K562 (cell line): ENCODE data around the gene PRSS8. TPM values are rescaled to one million over a fixed set of nuclear protein-coding genes. Genes with fewer than 3 reads are reported as not detected.

Experiments used
- ATAC-seq: fragments of 200-7000 bp; cut with Tn5 transposase; 3 replicates; pipeline ENCODE4 v1.9.1; 2020; ENCODE audit warnings: moderate library complexity
- BruUV-seq: library from RNA; stranded (reverse); fragments of 400-500 nt; replicated peaks from 2 replicates; lab custom pipeline; 2021; lab: Mats Ljungman, UMichigan
- CTCF ChIA-PET: fragments of 300-600 bp; formaldehyde crosslinking; extraction: SDS; loops from one replicate; lab custom pipeline; 2021; ENCODE audit warnings: low intra/inter-chr PET ratio; lab: Yijun Ruan, JAX
- POLR2A ChIA-PET: fragments of 300-600, 350-650 bp; sonication (Branson Sonifier 250); formaldehyde crosslinking; extraction: SDS; loops from one replicate; lab custom pipeline; 2021; ENCODE audit warnings: antibody characterized with exemption, inconsistent platforms; lab: Yijun Ruan, JAX
- DNase-seq, 4 experiments: peaks; one replicate each; pipeline versions ENCODE4 v3.0.0 to v3.0.0-alpha.2; 2011 to 2018; ENCODE audit warnings: low spot score in 3 of 4, mixed read lengths in 3 of 4; ENCODE audit errors: extremely low read depth in 1 of 4
- FAIRE-seq: peaks from 2 replicates; lab custom pipeline; 2011; peaks lifted over from hg19 to GRCh38; lab: Jason Lieb, UNC
- H2AFZ ChIP-seq: 2 replicates; pipeline ENCODE4 v1.6.0; 2011; ENCODE audit warnings: low read depth, low read length, control low read depth, inconsistent platforms
- H3K27ac ChIP-seq: fragments of 200-600 bp; 3 replicates; pipeline ENCODE4 v1.8.0; 2011; ENCODE audit warnings: low read depth, mild to moderate bottlenecking, control low read depth, inconsistent platforms, low read length, moderate library complexity, mixed read lengths; ENCODE audit errors: extremely low read depth
- H3K27me3 ChIP-seq, 2 experiments: fragments of 300-600 bp in 1 of 2; 2 replicates in 1 of 2; 3 replicates in 1 of 2; pipeline versions ENCODE4 v1.6.0 to v1.8.0; 2011; ENCODE audit warnings: inconsistent platforms in 2 of 2, low read length in 2 of 2, mild to moderate bottlenecking in 1 of 2, mixed read lengths in 1 of 2, moderate library complexity in 1 of 2; ENCODE audit not compliant: control insufficient read depth in 2 of 2, insufficient read depth in 2 of 2
- H3K36me3 ChIP-seq: fragments of 300-600 bp; 3 replicates; pipeline ENCODE4 v1.8.0; 2011; ENCODE audit warnings: mild to moderate bottlenecking, low read length, inconsistent platforms; ENCODE audit not compliant: control insufficient read depth, insufficient read depth
- H3K4me1 ChIP-seq, 2 experiments: fragments of 200-600 bp in 1 of 2; replicated peaks in 1 of 2; 2 replicates in 1 of 2; 3 replicates in 1 of 2; pipeline versions ENCODE4 v1.5.1 to v1.8.0; 2011; ENCODE audit warnings: inconsistent platforms in 2 of 2, low read length in 2 of 2, mild to moderate bottlenecking in 1 of 2, mixed read lengths in 1 of 2, moderate library complexity in 1 of 2; ENCODE audit not compliant: control insufficient read depth in 2 of 2, insufficient read depth in 2 of 2
- H3K4me2 ChIP-seq: 2 replicates; pipeline ENCODE4 v1.6.1; 2011; ENCODE audit warnings: low read length, control low read depth, inconsistent platforms, mixed read lengths; ENCODE audit not compliant: insufficient read depth
- H3K4me3 ChIP-seq: fragments of 200-600 bp; sonication (generic), shearing (Covaris generic); 2 replicates; pipeline ENCODE4 v1.5.1; 2016; ENCODE audit warnings: control low read depth, inconsistent platforms
- H3K79me2 ChIP-seq: fragments of 200-600 bp; 3 replicates; pipeline ENCODE4 v1.8.0; 2011; ENCODE audit warnings: low read length, inconsistent platforms; ENCODE audit not compliant: control insufficient read depth, insufficient read depth
- H3K9ac ChIP-seq, 2 experiments: 2 replicates each; pipeline versions ENCODE4 v1.6.0 to v1.6.1; 2011; ENCODE audit warnings: low read depth in 2 of 2, low read length in 2 of 2, control low read depth in 1 of 2, inconsistent platforms in 1 of 2, mild to moderate bottlenecking in 1 of 2, mixed read lengths in 1 of 2; ENCODE audit not compliant: insufficient read depth in 1 of 2
- H3K9me1 ChIP-seq: one replicate; pipeline ENCODE4 v1.6.0; 2011; ENCODE audit warnings: inconsistent platforms, mild to moderate bottlenecking, low read length, moderate library complexity; ENCODE audit not compliant: control insufficient read depth, insufficient read depth
- H3K9me3 ChIP-seq: replicated peaks from 2 replicates; pipeline ENCODE4 v1.5.1; 2011; ENCODE audit warnings: low read depth, low read length, inconsistent platforms; ENCODE audit not compliant: control insufficient read depth, insufficient read depth
- H4K20me1 ChIP-seq: replicated peaks from 2 replicates; pipeline ENCODE4 v1.6.1; 2011; ENCODE audit warnings: low read length, inconsistent platforms, mixed read lengths; ENCODE audit not compliant: control insufficient read depth, insufficient read depth
- EP400 ChIP-seq: fragments of 450-650 bp; IDR thresholded peaks from 2 replicates; pipeline ENCODE4 v1.6.1; 2017; ENCODE audit warnings: antibody characterized with exemption, mild to moderate bottlenecking, moderate library complexity
- ILF3 ChIP-seq: fragments of 450-650 bp; IDR thresholded peaks from 2 replicates; pipeline ENCODE4 v1.6.1; 2018; ENCODE audit warnings: antibody characterized with exemption, mild to moderate bottlenecking, moderate library complexity, borderline replicate concordance
- MCM5 ChIP-seq: fragments of 450-650 bp; IDR thresholded peaks from 2 replicates; pipeline ENCODE4 v1.6.1; 2016; ENCODE audit warnings: low read depth
- PHB2 ChIP-seq: fragments of 450-650 bp; IDR thresholded peaks from 2 replicates; pipeline ENCODE4 v1.6.1; 2017; ENCODE audit warnings: low read depth
- RAD21 ChIP-seq, 2 experiments: fragments of 250-450 bp in 1 of 2; fragments of 450-650 bp in 1 of 2; sonication (Bioruptor Pico) in 1 of 2; formaldehyde crosslinking in 1 of 2; IDR thresholded peaks in 1 of 2; conservative IDR thresholded peaks in 1 of 2; 2 replicates each; pipeline versions ENCODE4 v1.4.0 to v1.8.0; 2020 to 2022; ENCODE audit warnings: mild to moderate bottlenecking in 2 of 2, moderate library complexity in 1 of 2
- SIX5 ChIP-seq, 2 experiments: IDR thresholded peaks; 2 replicates each; pipeline ENCODE4 v1.6.1; 2011; ENCODE audit warnings: low read length in 2 of 2, borderline replicate concordance in 1 of 2, low read depth in 1 of 2, mild to moderate bottlenecking in 1 of 2, moderate library complexity in 1 of 2; ENCODE audit not compliant: insufficient read depth in 1 of 2
- SRSF7 ChIP-seq: fragments of 200-400 bp; formaldehyde crosslinking; optimal IDR thresholded peaks from 2 replicates; pipeline ENCODE3; 2017; ENCODE audit warnings: mild to moderate bottlenecking, low read depth, low read length
- ZNF121 ChIP-seq: sonication (generic); formaldehyde crosslinking; conservative IDR thresholded peaks from 2 replicates; pipeline ENCODE4 v1.8.0; 2022; ENCODE audit warnings: missing genetic modification reagents
- WGBS: fragments of 100-300 bp; shearing (Covaris generic); methylation state at CpG from one replicate; pipeline ENCODE4 v1.1.6; 2016; ENCODE audit warnings: low coverage, mixed read lengths; ENCODE audit not compliant: insufficient coverage; ENCODE audit errors: missing lambda C conversion rate; 5-methylcytosine and 5-hydroxymethylcytosine counted together
- in situ Hi-C: fragments of 300-500 bp; cut with MboI; formaldehyde crosslinking; loops from 4 replicates; pipeline ENCODE4 v1.15.0; 2018; ENCODE audit warnings: inconsistent platforms, mixed read lengths
- intact Hi-C: fragments of 100-400 bp; cut with micrococcal nuclease; formaldehyde crosslinking; loops from 2 replicates; pipeline ENCODE4 v1.14.2; 2022
- polyA plus RNA-seq, 8 experiments: library from polyadenylated mRNA; depleted of rRNA in 4 of 8; stranded (reverse) in 5 of 8; unstranded in 3 of 8; fragments of >200 nt; fragmentation: Nextera tagmentation in 2 of 8; fragmentation: Illumina TruSeq in 1 of 8; extraction: Ambion mirVana in 2 of 8; extraction: Trizol in 1 of 8; gene quantifications; 2 replicates each; pipeline versions ENCODE4 v1.2.1 to v1.2.3, GENCODE V29; 2011 to 2014; ENCODE audit warnings: inconsistent platforms in 1 of 8, missing spikeins in 1 of 8
- total RNA-seq, 7 experiments: library from RNA; depleted of rRNA in 6 of 7; stranded (reverse); fragments of >200 nt in 6 of 7; fragmentation: Illumina TruSeq in 2 of 7; extraction: Trizol in 2 of 7; gene quantifications; 2 replicates each; pipeline versions ENCODE4 v1.2.1 to v1.2.3, GENCODE V29; 2011 to 2021; ENCODE audit warnings: low replicate concordance in 1 of 7

Gene PRSS8
- total and polyA plus RNA-seq, 9 of the 15 experiments (the other 6 are each of a cell fraction or from before 2014, with no cell fraction given) = 0.25 to 3.9 (median 1.3) TPM; not detected in 1

- Histone ChIP-seq H4K20me1 (no peaks in the 10 kb centered on the region), H3K4me1 (peaks cover 8 to 36% of the 10 kb centered on the region in 2 experiments), H3K27me3 (no peaks in the 10 kb centered on the region), H3K36me3 (peaks cover 34% of the 10 kb centered on the region; the same call in 2 of the 3 replicates), H3K4me2 (peak overlapping the region; percentile 81), H3K79me2 (peaks cover 13% of the 10 kb centered on the region), H2AFZ (peak overlapping the region; percentile 99), H3K9me3 (no peaks in the 10 kb centered on the region), H3K27ac (no peak overlapping the region), H3K9me1 (no peaks in the 10 kb centered on the region), H3K9ac (no peak overlapping the region), H3K4me3 (no peak overlapping the region)
- DNase-seq = no peak
- POLR2A ChIA-PET = interaction anchor here (0.9 to 1.6 kb wide), 3 partner anchors 10 to 73 kb away, joined by 3 to 6 read pairs (median 4); partner anchors contain the start of genes FUS and KAT8
- FAIRE-seq = peak; percentile 48
- TF ChIP-seq EP400 (0 out of 2 replicates have a peak, but pooled peaks have one; percentile 3), PHB2 (no peak)
- BruUV-seq = no TSS peak
- 76% methylated on average over 5 of the region's 6 CpGs for WGBS
- intact Hi-C loops (loop anchor here (5.0 kb wide), 1 partner anchor 35 kb away; no protein-coding TSS in a partner anchor), in situ Hi-C loops (no loop called here)
- ATAC-seq = no peak
- CTCF ChIA-PET = no interaction called here
These were observed 28.1 kb downstream of the PRSS8 start for GRCh38 chr16:31107465-31107867.

GRCh38 chr16:31106509-31107464, 28.7 kb downstream of the PRSS8 start:
- Histone ChIP-seq H3K9me3 (no peaks in the 10 kb centered on the region), H3K4me1 (peaks cover 8 to 33% of the 10 kb centered on the region in 2 experiments), H3K4me2 (no peak overlapping the region), H3K9me1 (no peaks in the 10 kb centered on the region), H4K20me1 (no peaks in the 10 kb centered on the region), H3K27ac (no peak overlapping the region), H2AFZ (no peak overlapping the region), H3K27me3 (no peaks in the 10 kb centered on the region), H3K9ac (no peak overlapping the region), H3K4me3 (no peak overlapping the region), H3K36me3 (peaks cover 27% of the 10 kb centered on the region; the same call in 2 of the 3 replicates), H3K79me2 (peaks cover 13% of the 10 kb centered on the region)
- no peak for FAIRE-seq
- no TSS peak for BruUV-seq
- POLR2A ChIA-PET = interaction anchor here (0.9 to 1.6 kb wide), 3 partner anchors 11 to 73 kb away, joined by 3 to 6 read pairs (median 4); partner anchors contain the start of genes FUS and KAT8
- no peak for ATAC-seq
- 86% methylated on average over 25 of the region's 28 CpGs for WGBS
- intact Hi-C loops = loop anchor here (5.0 kb wide), 1 partner anchor 36 kb away; no protein-coding TSS in a partner anchor
- in situ Hi-C loops = no loop called here
- TF ChIP-seq SRSF7 = no peak
- no peak for TF ChIP-seq SIX5 (IDR thresholded peaks at IDR 0.05; ENCODE audit: borderline replicate concordance in 1 of 2, insufficient read depth in 1 of 2, low read depth in 1 of 2, low read length in 2 of 2)
- no peak for TF ChIP-seq ILF3
- TF ChIP-seq MCM5 = no peak
- TF ChIP-seq RAD21 (CRISPR knock-in tag; conservative IDR thresholded peaks at IDR 0.05 in 1 of 2, IDR thresholded peaks at IDR 0.05 in 1 of 2) = no peak
- peak; percentile 45; the same call in 1 of the 2 replicates for TF ChIP-seq ZNF121 (CRISPR knock-in tag)
- CTCF ChIA-PET = interaction anchor here (0.6 kb wide), 1 partner anchor 216 kb away, joined by 3 read pairs; no protein-coding TSS in a partner anchor
- no peak for DNase-seq
